Stomach (tissue), 4 donors: Measurements from ENCODE around the gene COL25A1.

Experiments
- EP300 ChIP-seq: sonication (generic); formaldehyde crosslinking; IDR thresholded peaks from one replicate; pipeline ENCODE4 v1.6.1; 2017; ENCODE audit warnings: antibody characterized with exemption
- POLR2A ChIP-seq, 4 donors: fragments of 450-650 bp; IDR thresholded peaks; one replicate each; pipeline ENCODE4 v1.6.1; 2016; ENCODE audit warnings: antibody characterized with exemption in 4 of 4, control low read depth in 2 of 4, mild to moderate bottlenecking in 1 of 4, moderate library complexity in 1 of 4
- POLR2AphosphoS5 ChIP-seq, 3 donors: sonication (generic); formaldehyde crosslinking; IDR thresholded peaks; one replicate each; pipeline ENCODE4 v1.6.1; 2016; ENCODE audit warnings: antibody characterized with exemption in 3 of 3
- TF ChIP-seq, protein P1 (sequence below), 7 experiments: fragments of 450-650 bp in 4 of 7; fragments of 200-600 bp in 3 of 7; sonication (generic) in 3 of 7; IDR thresholded peaks; one replicate each; pipeline ENCODE4 v1.5.1; 2016 to 2019; ENCODE audit warnings: antibody characterized with exemption in 7 of 7, control low read depth in 2 of 7, mild to moderate bottlenecking in 1 of 7

DNA sequence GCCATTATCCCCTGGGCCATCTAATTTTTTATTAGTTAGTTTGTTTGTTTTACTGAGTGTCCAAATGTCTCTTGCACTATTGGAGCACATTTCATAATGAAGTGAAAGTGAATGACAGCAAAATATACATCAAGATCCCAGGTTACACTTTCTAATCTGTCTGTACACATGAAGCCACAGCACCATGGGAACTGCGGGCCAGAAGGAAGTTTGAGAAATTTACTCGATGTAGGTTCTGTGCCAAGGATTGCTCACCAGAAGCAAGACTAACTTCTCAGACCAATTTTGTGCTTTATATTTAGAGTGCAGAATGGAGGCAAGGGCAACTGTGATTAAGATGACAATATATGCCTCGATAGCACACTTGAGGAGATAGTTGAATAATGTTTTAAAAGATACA is 258.0 kb downstream of the COL25A1 start:
- no peak for TF ChIP-seq POLR2AphosphoS5 (IDR thresholded peaks at IDR 0.05)
- TF ChIP-seq, protein P1, sequence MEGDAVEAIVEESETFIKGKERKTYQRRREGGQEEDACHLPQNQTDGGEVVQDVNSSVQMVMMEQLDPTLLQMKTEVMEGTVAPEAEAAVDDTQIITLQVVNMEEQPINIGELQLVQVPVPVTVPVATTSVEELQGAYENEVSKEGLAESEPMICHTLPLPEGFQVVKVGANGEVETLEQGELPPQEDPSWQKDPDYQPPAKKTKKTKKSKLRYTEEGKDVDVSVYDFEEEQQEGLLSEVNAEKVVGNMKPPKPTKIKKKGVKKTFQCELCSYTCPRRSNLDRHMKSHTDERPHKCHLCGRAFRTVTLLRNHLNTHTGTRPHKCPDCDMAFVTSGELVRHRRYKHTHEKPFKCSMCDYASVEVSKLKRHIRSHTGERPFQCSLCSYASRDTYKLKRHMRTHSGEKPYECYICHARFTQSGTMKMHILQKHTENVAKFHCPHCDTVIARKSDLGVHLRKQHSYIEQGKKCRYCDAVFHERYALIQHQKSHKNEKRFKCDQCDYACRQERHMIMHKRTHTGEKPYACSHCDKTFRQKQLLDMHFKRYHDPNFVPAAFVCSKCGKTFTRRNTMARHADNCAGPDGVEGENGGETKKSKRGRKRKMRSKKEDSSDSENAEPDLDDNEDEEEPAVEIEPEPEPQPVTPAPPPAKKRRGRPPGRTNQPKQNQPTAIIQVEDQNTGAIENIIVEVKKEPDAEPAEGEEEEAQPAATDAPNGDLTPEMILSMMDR (IDR thresholded peaks at IDR 0.05) = no peak
- no peak for TF ChIP-seq POLR2A (IDR thresholded peaks at IDR 0.05)
- no peak for TF ChIP-seq EP300
